GM23248 (cell line): ENCODE data around the gene AOPEP.

Experiments
- EZH2 ChIP-seq: fragments of 200-600 bp; sonication (generic); IDR thresholded peaks from 2 replicates; pipeline ENCODE4 v1.6.1; 2018; ENCODE audit warnings: antibody characterized with exemption, mild to moderate bottlenecking; ENCODE audit not compliant: insufficient read depth, poor library complexity, severe bottlenecking
- EZH2phosphoT487 ChIP-seq: fragments of 200-600 bp; sonication (generic); IDR thresholded peaks from 2 replicates; pipeline ENCODE4 v1.6.1; 2018; ENCODE audit warnings: antibody characterized with exemption, moderate library complexity, mild to moderate bottlenecking, low read depth; ENCODE audit not compliant: insufficient read depth

DNA sequence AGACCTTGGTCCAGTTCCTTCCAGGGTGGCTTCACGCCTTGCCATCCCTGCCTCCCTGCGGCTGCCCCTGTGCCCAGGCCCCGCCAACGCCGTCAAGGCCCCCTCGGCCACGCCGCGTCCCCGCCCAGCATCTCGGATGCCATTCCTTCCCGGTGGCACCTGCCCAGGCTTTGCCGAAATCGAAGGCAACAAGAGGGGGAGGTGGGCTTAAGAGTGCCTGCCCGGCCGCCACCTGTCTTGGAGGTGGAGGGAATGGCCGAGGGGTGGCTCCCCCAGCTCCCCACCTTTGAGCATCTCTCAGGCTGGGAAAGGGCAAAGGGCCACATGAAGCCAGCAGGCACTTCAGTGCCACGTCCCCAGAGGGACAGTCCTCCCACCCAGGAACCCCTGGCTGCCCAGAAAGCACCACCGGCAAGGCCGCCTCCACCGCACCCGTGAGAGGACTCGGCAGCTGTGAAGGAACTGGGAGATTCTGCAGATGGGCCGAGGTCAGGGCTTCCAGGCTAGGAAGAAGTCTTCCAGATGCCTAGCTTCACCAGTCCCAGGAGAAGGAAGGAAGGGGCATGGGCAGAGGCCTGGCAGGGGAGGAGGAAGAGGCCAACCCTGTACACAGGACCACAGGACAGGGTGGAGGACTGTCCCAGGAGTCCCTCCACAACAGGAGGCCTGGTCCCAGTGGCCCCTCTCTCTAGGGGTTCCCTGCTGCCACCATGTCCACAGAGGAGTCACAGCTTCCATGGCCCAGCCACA is 373.0 kb downstream of the AOPEP start:
- TF ChIP-seq EZH2phosphoT487 (no peak), EZH2 (no peak)
